Measurements from ENCODE around the gene NCAM1.

DNA sequence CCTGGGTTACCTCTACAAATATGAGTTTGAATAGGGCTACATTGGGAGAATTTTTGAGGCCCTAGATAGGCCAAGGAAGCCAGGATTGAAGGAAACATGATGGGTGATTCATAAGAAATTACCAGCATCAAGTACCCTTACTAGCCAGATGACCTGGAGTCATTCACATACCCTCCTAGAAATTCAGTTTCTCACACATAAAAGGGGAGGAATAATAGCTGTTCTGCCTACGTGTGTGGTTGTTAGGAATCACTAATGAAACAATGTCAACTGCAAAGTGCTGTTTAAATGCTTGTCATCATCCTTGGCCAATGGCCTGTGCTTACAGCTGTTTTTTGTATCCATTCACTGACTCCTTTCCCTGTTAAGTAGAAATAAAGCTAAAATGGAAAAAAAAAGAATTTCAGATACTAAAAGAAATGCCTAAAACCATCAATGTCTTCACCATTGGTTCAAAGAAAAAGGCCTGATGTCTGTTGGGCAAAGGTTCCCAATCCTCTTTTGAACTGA lies 114.4 kb downstream of the NCAM1 start:
- TF ChIP-seq, protein P1, sequence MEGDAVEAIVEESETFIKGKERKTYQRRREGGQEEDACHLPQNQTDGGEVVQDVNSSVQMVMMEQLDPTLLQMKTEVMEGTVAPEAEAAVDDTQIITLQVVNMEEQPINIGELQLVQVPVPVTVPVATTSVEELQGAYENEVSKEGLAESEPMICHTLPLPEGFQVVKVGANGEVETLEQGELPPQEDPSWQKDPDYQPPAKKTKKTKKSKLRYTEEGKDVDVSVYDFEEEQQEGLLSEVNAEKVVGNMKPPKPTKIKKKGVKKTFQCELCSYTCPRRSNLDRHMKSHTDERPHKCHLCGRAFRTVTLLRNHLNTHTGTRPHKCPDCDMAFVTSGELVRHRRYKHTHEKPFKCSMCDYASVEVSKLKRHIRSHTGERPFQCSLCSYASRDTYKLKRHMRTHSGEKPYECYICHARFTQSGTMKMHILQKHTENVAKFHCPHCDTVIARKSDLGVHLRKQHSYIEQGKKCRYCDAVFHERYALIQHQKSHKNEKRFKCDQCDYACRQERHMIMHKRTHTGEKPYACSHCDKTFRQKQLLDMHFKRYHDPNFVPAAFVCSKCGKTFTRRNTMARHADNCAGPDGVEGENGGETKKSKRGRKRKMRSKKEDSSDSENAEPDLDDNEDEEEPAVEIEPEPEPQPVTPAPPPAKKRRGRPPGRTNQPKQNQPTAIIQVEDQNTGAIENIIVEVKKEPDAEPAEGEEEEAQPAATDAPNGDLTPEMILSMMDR (conservative IDR thresholded peaks at IDR 0.05 in 1 of 2, IDR thresholded peaks at IDR 0.05 in 1 of 2; ENCODE audit: low read depth in 1 of 2, low read length in 2 of 2), result no peak
- TF ChIP-seq EZH2 (IDR thresholded peaks at IDR 0.05; ENCODE audit: low read length, missing control alignments), result no peak

Data from fibroblast of lung (primary cell).